Ishikawa (cell line): ENCODE data around the gene WNT6.

Experiments used
- CEBPB ChIP-seq: IDR thresholded peaks from 2 replicates; pipeline ENCODE4 v1.6.1; 2012
- CREB1 ChIP-seq: IDR thresholded peaks from 2 replicates; pipeline ENCODE4 v1.6.1; 2012; ENCODE audit warnings: low read depth
- EGR1 ChIP-seq: IDR thresholded peaks from 2 replicates; pipeline ENCODE4 v1.6.1; 2012
- EP300 ChIP-seq: IDR thresholded peaks from 2 replicates; pipeline ENCODE4 v1.6.1; 2012; ENCODE audit warnings: borderline replicate concordance
- FOXM1 ChIP-seq: IDR thresholded peaks from 2 replicates; pipeline ENCODE4 v1.6.1; 2012; ENCODE audit warnings: low read depth, borderline replicate concordance
- NFIC ChIP-seq: IDR thresholded peaks from 2 replicates; pipeline ENCODE4 v1.6.1; 2012
- RAD21 ChIP-seq: IDR thresholded peaks from 2 replicates; pipeline ENCODE4 v1.6.1; 2012; ENCODE audit warnings: low read depth
- REST ChIP-seq: IDR thresholded peaks from 2 replicates; pipeline ENCODE4 v1.6.1; 2012; ENCODE audit warnings: low read depth, mild to moderate bottlenecking
- TAF1 ChIP-seq: IDR thresholded peaks from 2 replicates; pipeline ENCODE4 v1.6.1; 2012; ENCODE audit warnings: low read depth, mild to moderate bottlenecking
- TCF12 ChIP-seq: IDR thresholded peaks from 2 replicates; pipeline ENCODE4 v1.6.1; 2012; ENCODE audit warnings: low read depth
- TEAD4 ChIP-seq: IDR thresholded peaks from 2 replicates; pipeline ENCODE4 v1.6.1; 2012
- USF1 ChIP-seq: IDR thresholded peaks from 2 replicates; pipeline ENCODE4 v1.6.1; 2012
- YY1 ChIP-seq: IDR thresholded peaks from 2 replicates; pipeline ENCODE4 v1.6.1; 2012; ENCODE audit warnings: low read depth
- ZBTB7A ChIP-seq: IDR thresholded peaks from 2 replicates; pipeline ENCODE4 v1.6.1; 2012; ENCODE audit warnings: low read depth
- TF ChIP-seq, protein P1 (sequence below): IDR thresholded peaks from 2 replicates; pipeline ENCODE4 v1.6.1; 2012

WNT6 gene

GRCh38 chr2:218865999-218866398, 6.4 kb downstream of the WNT6 start:
- TF ChIP-seq USF1 (no peak), RAD21 (no peak), ZBTB7A (no peak), FOXM1 (no peak), CREB1 (no peak), TEAD4 (no peak), EGR1 (no peak), EP300 (no peak), NFIC (no peak), TAF1 (no peak), CEBPB (no peak), YY1 (no peak), REST (no peak), TCF12 (no peak)
- TF ChIP-seq, protein P1, sequence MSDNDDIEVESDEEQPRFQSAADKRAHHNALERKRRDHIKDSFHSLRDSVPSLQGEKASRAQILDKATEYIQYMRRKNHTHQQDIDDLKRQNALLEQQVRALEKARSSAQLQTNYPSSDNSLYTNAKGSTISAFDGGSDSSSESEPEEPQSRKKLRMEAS = no peak

DNA sequence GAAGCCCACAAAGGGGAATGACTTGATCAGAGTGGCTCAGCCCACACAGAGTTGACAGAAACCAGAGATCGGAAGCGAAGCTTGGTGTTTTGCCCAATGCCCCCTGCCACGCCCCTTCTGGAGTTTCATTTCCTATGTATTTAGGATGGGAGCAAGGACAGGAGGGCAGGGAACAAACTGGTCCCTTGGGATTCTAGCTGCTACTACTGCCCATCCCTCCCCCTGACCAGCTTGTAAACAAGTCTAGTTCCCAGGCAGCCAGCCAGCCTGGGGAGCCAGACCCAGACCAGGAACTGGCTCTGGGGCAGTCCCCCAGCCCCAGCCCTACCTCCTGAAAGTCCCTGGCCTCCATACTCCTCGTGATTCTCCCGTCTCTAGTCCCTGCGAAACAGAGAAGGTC, 8.3 kb downstream of the WNT6 start:
- TF ChIP-seq USF1 = no peak
- no peak for TF ChIP-seq CEBPB
- no peak for TF ChIP-seq TEAD4
- no peak for TF ChIP-seq EGR1
- no peak for TF ChIP-seq YY1
- TF ChIP-seq TCF12 = no peak

DNA sequence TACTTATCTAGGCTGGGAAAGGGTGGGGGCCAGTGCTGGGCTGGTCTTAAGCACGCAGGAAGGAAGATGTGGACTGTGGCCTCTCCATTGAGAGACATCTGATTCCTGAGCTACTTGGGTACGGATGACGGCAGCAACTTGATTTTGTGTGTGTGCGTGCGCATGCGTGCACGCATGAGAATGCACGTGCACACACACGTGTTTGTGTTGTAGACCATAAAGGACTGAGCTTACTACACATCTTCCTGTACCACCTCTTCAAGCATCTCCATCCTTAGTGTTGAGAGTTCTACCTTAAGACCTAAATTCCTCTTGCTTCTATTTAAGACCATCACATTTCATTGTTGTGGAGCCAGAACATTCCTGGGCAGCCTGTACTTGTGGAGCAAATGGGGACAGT, 9.5 kb downstream of the WNT6 start:
- TF ChIP-seq EGR1 = no peak
- no peak for TF ChIP-seq EP300
- TF ChIP-seq NFIC = no peak
- TF ChIP-seq ZBTB7A = no peak
- no peak for TF ChIP-seq USF1
- TF ChIP-seq CREB1 = no peak
- no peak for TF ChIP-seq TCF12
- TF ChIP-seq REST = no peak
- TF ChIP-seq, protein P1 = no peak
- no peak for TF ChIP-seq RAD21
- TF ChIP-seq CEBPB = no peak
- no peak for TF ChIP-seq TEAD4
- no peak for TF ChIP-seq FOXM1

DNA sequence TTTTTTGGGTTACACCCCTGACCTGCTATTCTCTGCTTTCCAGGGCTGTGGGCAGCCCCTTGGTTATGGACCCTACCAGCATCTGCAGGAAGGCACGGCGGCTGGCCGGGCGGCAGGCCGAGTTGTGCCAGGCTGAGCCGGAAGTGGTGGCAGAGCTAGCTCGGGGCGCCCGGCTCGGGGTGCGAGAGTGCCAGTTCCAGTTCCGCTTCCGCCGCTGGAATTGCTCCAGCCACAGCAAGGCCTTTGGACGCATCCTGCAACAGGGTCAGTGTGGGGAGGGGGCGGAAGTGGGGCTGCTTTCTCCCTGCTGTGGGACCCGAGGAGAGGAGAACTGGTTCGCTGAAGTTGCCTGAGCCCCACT, 11.4 kb downstream of the WNT6 start:
- no peak for TF ChIP-seq CEBPB
- no peak for TF ChIP-seq REST
- no peak for TF ChIP-seq FOXM1
- TF ChIP-seq TAF1 = no peak
- no peak for TF ChIP-seq EGR1
- no peak for TF ChIP-seq TCF12
- TF ChIP-seq NFIC = no peak
- TF ChIP-seq USF1 = no peak
- TF ChIP-seq, protein P1 = no peak
- no peak for TF ChIP-seq YY1
- no peak for TF ChIP-seq ZBTB7A
- no peak for TF ChIP-seq RAD21
- no peak for TF ChIP-seq EP300
- TF ChIP-seq TEAD4 = no peak
- no peak for TF ChIP-seq CREB1
